Hindlimb muscle (tissue), 1 donor: ENCODE measurements around the gene CHST3. TPM values are rescaled to one million over a fixed set of nuclear protein-coding genes. Genes with fewer than 3 reads are reported as not detected.
"Not testable (repeated sequence)": the region's sequence is repeated elsewhere in the genome, so short reads cannot be mapped to it uniquely, and the experiment has no call there.

Source experiments
- DNase-seq: peaks from one replicate; pipeline ENCODE4 v3.0.0-alpha.2; 2013
- polyA plus RNA-seq: library from polyadenylated mRNA; unstranded; fragments of 120-200 nt; gene quantifications from one replicate; pipeline ENCODE4 v1.2.1, GENCODE V29; 2013; ENCODE audit not compliant: insufficient read length

CHST3 gene
- polyA plus RNA-seq: 16.2 TPM

GRCh38 chr10:71964098-71964742, at the start of gene CHST3:
TSS of gene CHST3 (plus strand) at chr10:71964395. CDS start at chr10:72005843, 41,448 bp downstream.
- peak; percentile 80 for DNase-seq

GRCh38 chr10:71916827-71917226, 47.4 kb upstream of the CHST3 start:
- no peak for DNase-seq

- DNase-seq: no peak
Measured at GRCh38 chr10:71918992-71919391, 45.2 kb upstream of the CHST3 start.

GRCh38 chr10:71919956-71920539, 44.1 kb upstream of the CHST3 start:
- DNase-seq: not testable (repeated sequence)

- no peak for DNase-seq
Measured at GRCh38 chr10:71920540-71921323, 43.5 kb upstream of the CHST3 start.

- DNase-seq: peak; percentile 78
Measured at GRCh38 chr10:71921324-71922027, 42.7 kb upstream of the CHST3 start.

GRCh38 chr10:71923138-71923692, 41.0 kb upstream of the CHST3 start:
- no peak for DNase-seq

- DNase-seq: no peak
Measured at GRCh38 chr10:71924771-71925170, 39.4 kb upstream of the CHST3 start.

- no peak for DNase-seq
Measured at GRCh38 chr10:71927159-71927558, 37.0 kb upstream of the CHST3 start.

- DNase-seq: no peak
Measured at GRCh38 chr10:71927776-71928592, 36.2 kb upstream of the CHST3 start.

GRCh38 chr10:71931295-71931694, 32.9 kb upstream of the CHST3 start:
- DNase-seq: no peak

- no peak for DNase-seq
Measured at GRCh38 chr10:71933651-71934050, 30.5 kb upstream of the CHST3 start.

- no peak for DNase-seq
Measured at GRCh38 chr10:71938211-71938610, 26.0 kb upstream of the CHST3 start.

GRCh38 chr10:71939304-71939703, 24.9 kb upstream of the CHST3 start:
- no peak for DNase-seq

- no peak for DNase-seq
Measured at GRCh38 chr10:71939861-71940474, 24.2 kb upstream of the CHST3 start.

- DNase-seq: no peak
Measured at GRCh38 chr10:71940752-71941151, 23.4 kb upstream of the CHST3 start.

- no peak for DNase-seq
Measured at GRCh38 chr10:71941318-71941717, 22.9 kb upstream of the CHST3 start.

GRCh38 chr10:71945819-71946474, 18.2 kb upstream of the CHST3 start:
- DNase-seq: no peak

GRCh38 chr10:71946700-71947099, 17.5 kb upstream of the CHST3 start:
- DNase-seq: no peak

GRCh38 chr10:71948496-71949067, 15.6 kb upstream of the CHST3 start:
- no peak for DNase-seq
